NK-92 treated with Interleukin-12 subunit alpha and Interleukin-12 subunit beta, amount 100 ng/mL, for 24 hours (cell line): ENCODE measurements around the gene LIMK1.

Source experiments
- DNase-seq: peaks from one replicate; lab custom pipeline; 2025; lab: John Stamatoyannopoulos, UW

Gene LIMK1

DNA sequence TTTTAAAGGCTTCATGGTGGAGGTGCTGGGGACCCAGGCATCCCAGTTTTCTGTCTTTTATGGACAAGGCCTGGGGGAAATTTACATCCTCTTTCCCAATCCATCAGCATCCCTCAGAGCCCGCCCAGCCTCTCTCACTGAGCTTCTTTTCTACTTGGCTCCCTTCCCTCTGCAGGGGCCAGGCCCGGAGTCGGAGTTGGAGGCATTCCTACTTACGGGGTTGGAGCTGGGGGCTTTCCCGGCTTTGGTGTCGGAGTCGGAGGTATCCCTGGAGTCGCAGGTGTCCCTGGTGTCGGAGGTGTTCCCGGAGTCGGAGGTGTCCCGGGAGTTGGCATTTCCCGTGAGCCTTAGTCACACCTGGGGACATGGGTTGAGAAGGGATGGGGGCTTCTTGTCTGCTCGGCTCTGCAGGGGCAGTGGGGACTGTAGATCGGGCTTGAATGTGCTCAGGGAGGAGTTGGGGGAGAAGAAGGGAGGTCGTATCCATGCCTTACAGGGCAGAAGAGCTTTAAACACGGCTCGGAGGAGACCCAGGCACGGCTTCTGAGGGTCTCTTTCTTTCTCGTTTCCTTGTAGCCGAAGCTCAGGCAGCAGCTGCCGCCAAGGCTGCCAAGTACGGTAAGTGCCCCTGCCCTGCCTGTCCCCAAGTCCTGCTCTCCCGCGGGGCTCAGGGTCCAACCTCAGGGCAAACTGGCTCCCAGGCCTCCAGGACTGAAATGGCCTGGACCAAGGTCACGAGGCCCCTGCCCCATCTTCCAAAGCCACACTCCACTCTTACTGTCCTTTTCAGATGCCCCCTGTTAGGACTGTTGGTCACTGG is 27.3 kb upstream of the LIMK1 start:
- DNase-seq = no peak

- no peak for DNase-seq
These were observed 26.2 kb upstream of the LIMK1 start for GRCh38 chr7:74057216-74057925.

- DNase-seq = no peak
These were observed 25.6 kb upstream of the LIMK1 start for GRCh38 chr7:74057987-74058386.

DNA sequence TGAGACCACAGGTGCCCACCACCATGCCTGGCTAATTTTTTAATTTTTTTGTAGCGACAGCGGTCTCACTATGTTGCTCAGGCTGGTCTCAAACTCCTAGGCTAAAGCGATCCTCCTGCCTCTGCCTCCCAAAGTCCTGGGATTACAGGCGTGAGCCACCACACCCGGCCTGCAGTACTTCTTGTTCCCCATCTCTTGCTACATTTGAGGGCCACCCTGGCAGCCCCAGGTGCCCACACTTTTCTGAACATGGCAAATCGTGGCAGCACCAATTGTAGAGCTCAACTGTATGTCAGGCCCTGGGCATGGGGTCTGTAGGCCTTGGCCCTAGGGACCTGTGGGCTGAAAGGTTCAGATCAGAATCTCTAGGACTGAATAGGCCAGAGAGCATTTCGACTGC is 25.1 kb upstream of the LIMK1 start:
- no peak for DNase-seq

DNA sequence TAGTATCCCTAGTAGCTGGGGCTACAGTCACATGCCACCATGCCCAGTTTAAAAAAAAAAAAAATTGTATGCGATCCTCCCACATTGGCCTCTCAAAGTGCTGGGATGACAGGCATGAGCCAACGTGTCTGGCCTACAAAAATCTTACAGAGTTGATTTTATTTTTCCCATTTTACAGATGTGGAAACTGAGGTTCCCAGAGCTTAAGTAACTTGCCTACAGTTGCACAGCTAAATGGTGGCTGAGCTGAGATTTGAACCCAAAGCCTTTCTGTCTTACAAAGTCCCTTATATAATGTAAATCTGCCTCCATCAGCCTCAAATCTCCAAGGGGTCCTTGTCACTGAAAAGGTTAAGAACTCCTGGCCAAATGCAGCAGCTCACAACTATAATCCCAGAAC is 24.6 kb upstream of the LIMK1 start:
- no peak for DNase-seq

DNA sequence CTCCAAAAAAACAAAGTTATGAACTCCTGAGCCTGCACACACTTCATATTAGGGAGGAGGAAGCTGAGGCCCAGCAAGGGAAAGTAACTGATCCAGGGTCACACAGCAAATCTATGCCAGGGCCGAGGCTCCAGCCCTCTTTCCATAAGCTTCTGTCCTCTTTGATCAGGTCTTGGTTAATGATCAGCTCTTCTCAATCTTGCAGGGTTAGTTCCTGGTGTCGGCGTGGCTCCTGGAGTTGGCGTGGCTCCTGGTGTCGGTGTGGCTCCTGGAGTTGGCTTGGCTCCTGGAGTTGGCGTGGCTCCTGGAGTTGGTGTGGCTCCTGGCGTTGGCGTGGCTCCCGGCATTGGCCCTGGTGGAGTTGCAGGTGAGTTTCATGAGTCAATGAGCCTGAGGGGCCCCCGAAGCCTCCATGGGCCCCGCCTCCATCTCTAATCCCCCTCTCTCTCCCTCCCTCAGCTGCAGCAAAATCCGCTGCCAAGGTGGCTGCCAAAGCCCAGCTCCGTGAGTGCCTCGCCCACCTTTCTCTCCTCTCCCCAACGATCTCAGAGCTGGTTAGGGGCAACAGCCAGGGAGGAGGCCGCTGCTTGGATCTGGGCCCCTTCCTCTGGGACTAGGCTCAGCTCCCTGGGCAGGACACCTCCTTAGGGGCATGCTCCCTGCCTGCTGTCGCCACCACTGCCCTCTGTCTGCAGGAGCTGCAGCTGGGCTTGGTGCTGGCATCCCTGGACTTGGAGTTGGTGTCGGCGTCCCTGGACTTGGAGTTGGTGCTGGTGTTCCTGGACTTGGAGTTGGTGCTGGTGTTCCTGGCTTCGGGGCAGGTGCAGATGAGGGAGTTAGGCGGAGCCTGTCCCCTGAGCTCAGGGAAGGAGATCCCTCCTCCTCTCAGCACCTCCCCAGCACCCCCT is 23.7 kb upstream of the LIMK1 start:
- DNase-seq = no peak

- DNase-seq = peak; percentile 76
These were observed 21.6 kb upstream of the LIMK1 start for GRCh38 chr7:74061840-74062539.

GRCh38 chr7:74063223-74063641 is 20.4 kb upstream of the LIMK1 start:
- DNase-seq = no peak

GRCh38 chr7:74063646-74064045 is 20.0 kb upstream of the LIMK1 start:
- DNase-seq = no peak

- no peak for DNase-seq
These were observed 18.9 kb upstream of the LIMK1 start for GRCh38 chr7:74064696-74065095.

GRCh38 chr7:74066626-74067025 is 17.0 kb upstream of the LIMK1 start:
- no peak for DNase-seq

GRCh38 chr7:74068378-74069085 is 15.1 kb upstream of the LIMK1 start:
- no peak for DNase-seq

- no peak for DNase-seq
These were observed 14.5 kb upstream of the LIMK1 start for GRCh38 chr7:74069086-74069541.

GRCh38 chr7:74069790-74070618 is 13.6 kb upstream of the LIMK1 start:
- no peak for DNase-seq

DNA sequence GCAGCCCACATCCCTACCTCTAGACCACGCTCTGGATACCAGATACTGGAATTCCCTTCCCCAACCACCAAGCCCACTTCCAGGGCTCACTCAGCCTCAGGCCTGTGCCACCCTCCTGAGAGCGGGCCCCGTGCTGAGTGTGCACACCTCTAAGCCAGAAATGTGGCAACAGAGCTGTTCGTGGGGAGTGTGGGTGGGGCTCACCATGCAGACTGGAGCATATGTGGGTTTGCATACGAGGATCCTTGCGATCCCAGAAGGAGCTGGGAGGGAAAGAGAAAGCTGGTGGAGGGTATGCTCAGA is 13.0 kb upstream of the LIMK1 start:
- no peak for DNase-seq

DNA sequence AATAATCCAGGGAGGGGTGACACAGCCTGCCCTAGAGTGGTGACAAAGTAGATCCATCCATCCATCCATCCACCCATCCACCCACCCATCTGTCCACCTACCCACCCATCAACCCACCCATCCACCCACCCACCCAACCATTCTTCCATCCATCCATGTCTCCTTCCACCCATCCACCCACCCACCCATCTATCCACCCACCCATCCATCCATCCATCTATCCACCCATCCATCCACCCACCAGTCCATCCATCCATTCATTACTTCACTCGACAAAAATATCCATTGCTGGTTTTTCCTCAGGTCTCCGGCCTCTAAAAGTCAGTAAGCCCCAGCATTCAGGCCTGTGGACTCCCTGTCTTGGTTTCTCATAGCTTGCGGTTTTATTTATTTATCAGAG is 12.5 kb upstream of the LIMK1 start:
- no peak for DNase-seq

DNA sequence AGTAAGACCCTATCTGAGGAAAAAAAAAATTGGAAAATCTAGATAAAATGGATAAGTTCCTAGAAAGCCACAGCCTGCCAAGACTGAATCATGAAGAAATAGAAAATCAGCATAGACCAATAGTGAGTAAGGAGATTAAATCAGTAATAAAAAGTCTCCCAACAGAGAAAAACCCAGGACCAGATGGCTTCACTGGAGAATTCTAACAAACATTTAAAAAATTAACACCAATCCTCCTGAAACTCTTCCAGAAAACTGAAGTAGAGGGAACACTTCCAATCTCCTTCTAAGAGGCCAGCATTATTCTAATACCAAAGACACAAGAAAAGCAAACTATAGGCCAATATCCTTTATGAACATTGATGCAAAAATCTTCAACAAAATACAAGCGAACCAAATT is 8.8 kb upstream of the LIMK1 start:
- DNase-seq = no peak

DNA sequence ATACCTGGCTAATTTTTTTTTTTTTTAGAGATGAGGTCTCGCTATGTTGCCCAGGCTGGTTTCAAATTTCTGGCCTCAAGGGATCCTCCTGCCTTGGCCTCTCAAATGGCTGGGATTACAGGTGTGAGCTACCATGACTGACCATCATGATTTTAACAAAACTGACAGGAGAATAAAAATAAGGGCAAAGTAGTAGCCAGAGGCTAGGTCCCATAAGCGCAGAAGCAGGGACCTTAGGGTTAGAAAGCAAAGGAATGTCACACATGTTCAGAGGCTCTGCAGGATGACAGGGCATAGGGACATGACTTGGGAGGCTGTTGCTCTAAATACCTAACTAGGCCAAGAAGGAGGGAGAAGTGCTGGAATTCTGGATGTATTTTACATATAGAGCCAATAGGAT is 5.1 kb upstream of the LIMK1 start:
- no peak for DNase-seq

DNA sequence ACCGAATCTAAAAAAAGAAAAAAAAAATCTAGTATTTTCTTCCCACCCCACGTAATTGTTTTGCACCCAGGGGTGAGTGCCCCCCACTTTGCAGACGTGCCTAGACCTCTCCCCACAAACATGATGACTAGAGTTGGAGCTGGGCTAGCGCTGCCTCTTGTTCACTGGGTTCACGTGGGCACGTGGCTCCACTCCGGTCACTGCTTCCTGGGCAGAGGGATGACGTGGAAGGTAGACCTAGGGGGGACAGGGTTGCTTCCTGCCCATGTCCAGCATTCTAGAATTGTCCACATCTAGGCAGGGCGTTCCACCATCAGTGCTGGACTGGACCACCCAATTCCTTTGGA is 861 bp upstream of the LIMK1 start:
- DNase-seq = no peak

GRCh38 chr7:74083928-74084721 is 521 bp downstream of the LIMK1 start:
- no peak for DNase-seq
